Breast epithelium (tissue), 3 donors: Measurements from ENCODE around the gene PCDHGB5.

Experiments
- CTCF ChIP-seq, 3 donors: fragments of 450-650 bp; IDR thresholded peaks; one replicate each; pipeline ENCODE4 v1.5.1; 2016 to 2017; ENCODE audit warnings: antibody characterized with exemption in 3 of 3, mild to moderate bottlenecking in 3 of 3, moderate library complexity in 3 of 3
- POLR2AphosphoS5 ChIP-seq, 3 donors: sonication (generic); formaldehyde crosslinking; IDR thresholded peaks; one replicate each; pipeline ENCODE4 v1.6.1; 2017; ENCODE audit warnings: antibody characterized with exemption in 3 of 3

DNA sequence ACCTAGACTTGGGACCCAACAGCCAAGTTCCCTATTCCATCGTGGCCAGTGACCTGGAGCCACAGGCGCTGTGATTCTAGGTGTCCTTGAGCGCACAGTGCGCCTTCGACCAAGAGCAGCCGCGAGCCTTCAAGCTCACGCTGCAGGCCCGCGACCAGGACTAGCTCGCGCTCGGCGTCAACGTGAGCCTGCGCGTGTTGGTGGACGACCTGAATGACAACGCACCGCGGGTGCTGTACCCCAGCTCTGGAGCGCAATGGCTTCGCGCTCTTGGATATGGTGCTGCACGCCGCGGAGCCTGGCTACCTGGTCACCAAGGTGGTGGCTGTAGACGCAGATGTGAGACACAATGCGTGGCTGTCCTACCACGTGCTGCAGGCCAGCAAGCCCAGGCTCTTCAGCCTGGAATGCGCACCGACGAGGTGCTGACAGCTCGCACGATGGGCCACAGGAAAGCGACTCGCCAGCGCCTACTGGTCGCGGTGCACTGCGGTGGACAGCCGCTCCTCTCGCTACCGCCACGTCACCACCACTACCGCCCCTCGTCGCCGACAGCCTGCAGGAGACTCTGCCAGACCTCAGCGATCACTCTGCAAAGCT is 43.9 kb downstream of the PCDHGB5 start:
- TF ChIP-seq POLR2AphosphoS5 (IDR thresholded peaks at IDR 0.05) (no peak), CTCF (IDR thresholded peaks at IDR 0.05) (no peak)
